GM08714 (cell line): ENCODE results near the gene GPATCH8.

Experiments used
- H3K4me3 ChIP-seq: fragments of 200-500 bp; sonication (Bioruptor generic); 2 replicates; pipeline ENCODE4 v1.5.1; 2014; ENCODE audit warnings: mild to moderate bottlenecking, low read length, inconsistent platforms
- ZNF274 ChIP-seq: IDR thresholded peaks from 2 replicates; pipeline ENCODE4 v1.6.1; 2012; ENCODE audit warnings: mild to moderate bottlenecking, low read depth, low read length

GPATCH8 gene

DNA sequence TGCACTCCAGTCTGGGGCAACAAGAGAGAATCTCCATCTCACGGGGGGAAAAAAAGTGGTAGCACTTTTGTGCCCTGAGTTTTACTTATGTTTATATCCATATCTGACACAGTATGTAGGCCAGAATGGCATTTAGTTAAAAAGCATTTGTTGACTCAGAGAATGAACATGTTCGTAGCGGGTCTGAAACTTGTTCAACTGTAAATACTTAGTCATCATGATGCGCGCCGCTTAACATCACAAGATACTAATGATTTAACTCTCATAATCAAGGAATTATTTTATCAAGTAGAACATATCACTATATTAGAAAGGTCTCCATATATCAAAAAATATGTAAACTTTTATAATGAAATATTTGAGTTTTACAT is 58.5 kb downstream of the GPATCH8 start:
- no peak overlapping the region for H3K4me3 ChIP-seq
- TF ChIP-seq ZNF274: no peak

DNA sequence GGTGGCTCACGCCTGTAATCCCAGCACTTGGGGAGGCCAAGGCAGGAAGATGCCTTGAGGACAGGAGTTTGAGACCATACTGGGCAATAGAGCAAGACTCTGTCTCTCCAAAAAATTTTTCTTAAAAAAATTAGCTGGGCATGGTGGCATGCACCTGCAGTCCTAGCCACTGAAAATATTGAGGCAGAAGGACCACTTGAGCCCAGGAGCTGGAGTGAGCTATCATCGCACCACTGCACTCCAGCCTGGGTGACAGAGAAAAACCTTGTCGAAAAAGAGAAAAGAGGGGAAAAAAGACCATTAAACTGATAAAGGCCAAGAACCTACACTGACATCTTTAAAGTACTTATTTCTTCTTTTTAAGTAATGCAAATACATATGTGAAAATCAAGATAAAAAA is 60.4 kb downstream of the GPATCH8 start:
- H3K4me3 ChIP-seq: no peak overlapping the region
- no peak for TF ChIP-seq ZNF274

DNA sequence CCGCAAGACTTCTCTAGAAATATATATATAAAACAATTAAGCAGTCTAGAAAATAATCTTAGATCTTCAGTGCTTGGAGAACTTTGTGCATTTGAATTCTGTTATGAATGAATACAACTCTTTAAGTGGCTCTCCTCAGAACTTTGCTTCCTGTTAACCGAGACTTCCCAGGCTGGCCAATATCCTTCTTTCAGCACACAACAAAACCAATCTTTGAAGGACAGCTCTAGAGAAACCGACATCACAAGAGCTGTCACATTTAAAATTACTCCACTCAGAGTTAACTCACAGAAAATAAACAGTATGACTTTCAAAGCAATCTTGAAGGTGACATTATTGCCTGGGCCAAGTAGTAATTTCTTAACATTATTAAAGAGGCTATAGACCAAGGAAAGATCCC is 64.0 kb downstream of the GPATCH8 start:
- no peak for TF ChIP-seq ZNF274
- no peak overlapping the region for H3K4me3 ChIP-seq

DNA sequence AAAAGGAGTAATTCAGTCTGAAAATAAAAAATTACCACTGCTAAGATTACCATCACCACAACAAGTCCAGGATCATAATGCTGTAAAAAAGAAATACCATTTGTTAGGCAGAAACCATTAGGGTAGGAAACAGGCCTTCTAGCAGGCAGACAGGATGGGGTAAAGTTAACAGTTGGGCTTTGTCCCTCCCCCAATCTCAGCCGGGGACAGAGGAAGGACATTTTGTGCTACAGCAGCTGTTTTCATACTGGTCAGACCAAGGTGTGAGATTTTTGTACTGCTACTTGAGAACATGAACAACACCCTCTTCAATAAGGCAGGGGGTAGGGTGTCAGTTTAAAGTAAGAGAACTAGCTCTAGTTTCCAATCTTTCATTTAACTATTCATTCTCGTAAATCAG is 64.6 kb downstream of the GPATCH8 start:
- no peak for TF ChIP-seq ZNF274
- H3K4me3 ChIP-seq: no peak overlapping the region

DNA sequence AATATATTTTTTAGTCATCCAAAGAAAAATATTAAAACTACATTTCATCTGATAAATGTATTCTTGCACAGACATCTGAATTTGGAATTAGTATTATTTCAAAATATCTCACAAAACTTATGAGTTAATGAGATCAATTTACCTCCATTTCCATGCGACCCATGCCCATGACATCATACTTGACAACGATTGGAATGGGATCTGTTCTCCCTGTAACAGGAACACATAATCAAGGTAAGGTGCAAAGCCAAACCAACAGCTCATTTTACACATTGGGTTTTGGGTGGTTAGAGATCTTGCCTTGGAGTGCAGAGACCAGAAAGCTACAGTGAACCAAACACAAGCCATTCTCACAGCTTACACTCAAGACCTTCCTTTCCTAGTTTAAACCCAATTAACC is 66.9 kb downstream of the GPATCH8 start:
- no peak overlapping the region for H3K4me3 ChIP-seq
- TF ChIP-seq ZNF274: no peak

DNA sequence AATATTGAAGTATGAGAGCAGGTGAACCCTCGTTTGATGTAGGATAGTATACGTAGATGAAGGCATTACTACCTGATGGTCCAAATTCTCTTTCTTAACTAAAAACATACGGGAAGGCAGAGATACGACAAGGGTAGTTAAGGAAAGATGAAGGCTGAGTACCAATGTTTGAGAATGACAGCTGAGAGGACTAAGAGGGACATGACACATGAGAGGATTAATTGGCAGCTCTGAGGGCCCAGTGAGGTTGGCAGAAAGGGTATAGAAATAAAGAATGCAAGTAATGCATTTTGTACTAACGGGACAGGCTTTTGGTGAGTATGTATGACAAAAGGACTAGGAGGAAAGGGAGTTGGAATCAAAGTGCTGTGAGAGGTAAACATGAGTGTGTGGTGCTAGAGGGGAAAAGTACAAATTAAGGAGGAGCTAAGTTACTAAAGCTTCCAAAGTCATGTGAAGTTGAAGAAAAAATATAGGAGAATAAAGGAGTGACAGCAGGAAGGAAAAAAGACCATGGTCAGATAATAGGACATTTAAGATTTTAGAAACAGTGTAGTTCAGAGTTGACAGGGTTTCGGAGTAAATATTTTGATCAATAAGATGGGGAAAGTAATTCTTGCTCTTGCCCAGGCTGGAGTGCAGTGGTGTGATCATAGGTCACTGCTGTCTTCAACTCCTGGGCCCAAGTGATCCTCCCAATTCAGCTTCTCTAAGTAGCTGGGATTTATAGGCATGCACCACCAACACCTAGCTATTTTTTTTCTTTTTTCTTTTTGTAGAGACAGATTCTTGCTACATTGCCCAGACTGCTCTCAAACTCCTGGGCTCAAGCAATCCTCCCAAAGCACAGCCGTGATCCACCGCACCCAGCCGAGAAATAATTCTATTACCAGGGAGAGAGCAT is 70.7 kb downstream of the GPATCH8 start:
- no peak overlapping the region for H3K4me3 ChIP-seq
- TF ChIP-seq ZNF274: no peak

DNA sequence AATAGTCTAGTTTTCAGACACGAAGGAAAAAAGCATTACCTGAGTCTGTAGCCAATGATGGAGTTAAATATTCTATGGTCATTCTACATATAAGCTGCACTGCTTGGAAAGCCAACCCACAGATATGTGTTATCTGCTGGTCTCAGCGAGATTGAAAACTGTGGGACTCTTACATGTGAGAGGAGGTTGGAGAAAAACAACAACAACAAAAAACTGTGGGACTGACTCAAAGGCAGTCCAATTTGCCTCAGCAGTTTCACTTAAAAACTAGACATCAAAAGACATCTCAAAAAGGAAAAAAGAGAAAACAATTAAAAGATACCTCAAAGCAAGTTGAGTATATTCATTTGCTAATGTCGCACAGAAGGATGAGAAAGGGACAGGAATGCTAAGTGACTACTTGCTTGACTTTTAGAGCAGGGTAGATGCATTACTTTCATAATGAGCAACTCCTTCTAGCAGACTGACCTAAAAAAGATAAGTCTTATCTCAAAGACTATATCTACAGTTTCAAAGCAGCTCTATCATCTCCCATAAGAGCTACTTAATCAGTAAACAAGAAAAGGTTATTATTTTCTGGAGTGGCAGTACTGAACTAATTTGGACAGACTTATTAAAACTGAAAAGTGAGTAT is 78.3 kb downstream of the GPATCH8 start:
- no peak overlapping the region for H3K4me3 ChIP-seq
- no peak for TF ChIP-seq ZNF274

DNA sequence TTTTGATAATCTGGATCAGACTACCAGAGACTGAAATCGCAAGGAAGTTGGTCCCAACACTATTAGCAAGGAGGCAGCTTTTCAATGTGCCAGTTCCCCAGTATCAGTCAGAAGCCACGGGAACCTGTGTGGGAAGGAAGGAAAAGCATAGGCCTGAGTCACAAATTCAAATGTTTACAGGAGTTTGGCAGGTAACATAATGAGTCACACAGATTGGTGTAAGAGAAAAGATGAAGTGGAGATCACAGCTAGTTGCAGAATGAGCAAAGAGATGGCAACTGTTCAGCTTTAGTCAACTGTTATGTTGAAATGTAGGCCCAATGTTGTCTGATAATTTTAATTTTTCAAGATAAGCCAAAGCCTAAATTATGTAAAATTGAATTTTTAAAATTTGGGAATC is 85.7 kb downstream of the GPATCH8 start:
- no peak for TF ChIP-seq ZNF274
- no peak overlapping the region for H3K4me3 ChIP-seq

DNA sequence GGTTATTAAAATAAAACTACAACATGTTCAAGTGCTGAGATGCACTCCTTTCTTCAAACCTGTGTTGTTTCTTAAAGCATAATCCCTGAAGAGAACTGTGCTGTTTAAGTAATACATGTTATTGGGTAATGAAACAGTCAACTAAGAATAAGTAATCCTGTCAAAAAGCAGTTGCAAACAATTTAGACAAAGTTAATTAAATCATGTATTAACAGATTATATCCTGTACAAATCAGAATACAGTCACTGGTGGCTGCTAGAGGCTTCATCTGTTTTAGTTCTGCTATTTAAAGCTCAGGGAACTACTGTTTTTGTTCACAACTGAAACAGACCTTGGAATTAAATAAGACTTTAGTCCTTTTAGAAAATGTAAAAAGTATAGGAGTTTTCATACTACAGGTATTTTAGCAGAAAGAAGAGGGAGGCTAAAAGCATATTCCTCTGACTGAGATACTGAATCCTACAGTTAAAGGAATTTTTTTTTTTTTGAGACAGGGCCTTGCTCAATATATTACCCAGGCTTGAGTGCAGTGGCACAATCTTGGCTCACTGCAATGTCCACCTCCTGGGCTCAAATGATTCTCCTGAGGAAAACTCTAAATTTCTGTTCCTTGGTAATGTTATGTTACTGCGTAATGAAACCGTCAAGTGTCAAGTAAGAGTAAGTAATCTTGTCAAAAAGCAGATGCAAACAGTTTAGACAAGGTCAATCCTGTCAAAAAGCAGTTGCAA is 86.5 kb downstream of the GPATCH8 start:
- no peak overlapping the region for H3K4me3 ChIP-seq
- no peak for TF ChIP-seq ZNF274

DNA sequence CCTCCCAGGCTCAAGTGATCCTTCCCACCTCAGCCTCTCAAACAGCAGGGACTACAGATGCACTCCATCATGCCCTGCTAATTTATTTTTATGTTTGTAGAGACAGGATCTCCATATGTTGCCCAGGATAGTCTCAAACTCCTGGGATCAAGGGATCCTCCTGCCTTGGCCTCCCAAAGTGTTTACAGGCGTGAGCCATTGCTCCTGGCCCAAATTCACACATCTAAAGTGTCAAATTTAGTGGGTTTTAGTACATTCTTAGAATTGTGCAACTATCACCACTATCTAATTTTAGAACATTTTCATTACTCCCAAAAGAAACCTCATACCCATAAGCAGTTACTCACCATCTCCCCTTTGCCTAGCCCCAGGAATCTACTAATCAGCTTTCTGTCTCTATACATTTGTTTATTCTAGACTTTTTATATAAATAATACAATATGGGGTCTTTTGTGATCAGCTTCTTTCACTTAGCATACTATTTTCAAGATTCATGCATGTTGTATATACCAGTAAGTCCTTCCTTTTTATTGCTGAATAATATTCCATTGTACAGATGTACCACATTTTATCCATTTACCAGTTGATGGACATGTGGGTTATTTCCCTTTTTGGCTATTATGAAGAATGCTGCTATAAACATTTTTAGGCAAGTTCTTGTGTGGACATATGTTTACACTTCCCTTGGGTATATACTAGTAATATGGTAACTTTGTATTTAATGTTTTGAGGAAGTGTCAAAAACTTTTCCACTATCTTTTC is 88.6 kb downstream of the GPATCH8 start:
- no peak for TF ChIP-seq ZNF274
- H3K4me3 ChIP-seq: no peak overlapping the region

DNA sequence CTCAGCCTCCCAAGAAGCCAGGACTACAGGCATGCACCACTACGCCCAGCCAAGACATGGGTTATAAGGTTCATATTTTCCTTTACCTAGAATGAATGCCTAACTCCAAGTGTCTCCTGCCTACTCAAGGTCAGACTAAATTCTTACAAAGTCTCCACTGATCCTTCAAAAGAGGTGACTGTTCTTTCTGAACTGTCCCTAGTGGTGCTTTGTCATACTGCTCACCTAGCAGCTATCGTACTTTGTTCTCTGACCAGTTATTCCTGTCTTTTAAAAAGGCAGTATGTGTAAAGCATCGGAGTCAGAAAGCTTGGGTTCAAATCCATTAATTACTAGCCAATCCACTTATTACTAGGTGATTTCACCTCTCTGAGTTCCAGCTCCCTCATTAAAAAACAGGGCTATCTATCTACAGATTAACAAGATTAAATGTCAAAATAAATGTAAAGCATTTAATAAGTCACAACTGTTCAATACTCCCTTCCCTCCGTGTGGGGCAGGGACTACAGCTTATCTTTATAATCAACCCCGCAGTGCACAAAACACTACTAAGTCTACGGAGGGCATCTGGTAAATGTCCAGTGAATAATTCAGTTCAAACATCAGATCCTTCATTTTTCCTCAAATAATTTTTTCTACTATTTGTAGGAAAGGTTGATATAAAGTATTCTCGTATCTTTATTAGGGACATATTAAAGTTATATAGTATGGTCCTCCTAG is 93.7 kb downstream of the GPATCH8 start:
- no peak overlapping the region for H3K4me3 ChIP-seq
- no peak for TF ChIP-seq ZNF274

DNA sequence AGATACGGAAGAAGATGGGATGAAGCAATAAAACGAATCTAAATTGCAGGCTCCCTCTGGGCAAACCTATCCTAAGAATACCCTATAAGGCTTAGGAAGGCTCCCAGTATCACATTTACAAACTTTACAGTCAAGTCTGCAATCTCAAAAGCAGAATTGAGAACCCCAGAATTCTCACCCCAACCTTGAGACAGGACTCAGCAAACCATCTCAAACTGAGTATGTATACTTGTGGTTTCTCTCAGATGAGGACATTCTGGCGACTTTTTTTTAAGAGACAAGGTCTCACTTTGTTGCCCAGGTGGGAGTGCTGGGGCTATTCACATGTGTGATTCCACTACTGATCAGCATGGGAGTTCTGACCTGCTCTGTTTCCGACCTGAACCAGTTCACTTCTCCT is 94.4 kb downstream of the GPATCH8 start:
- no peak for TF ChIP-seq ZNF274
- H3K4me3 ChIP-seq: no peak overlapping the region

DNA sequence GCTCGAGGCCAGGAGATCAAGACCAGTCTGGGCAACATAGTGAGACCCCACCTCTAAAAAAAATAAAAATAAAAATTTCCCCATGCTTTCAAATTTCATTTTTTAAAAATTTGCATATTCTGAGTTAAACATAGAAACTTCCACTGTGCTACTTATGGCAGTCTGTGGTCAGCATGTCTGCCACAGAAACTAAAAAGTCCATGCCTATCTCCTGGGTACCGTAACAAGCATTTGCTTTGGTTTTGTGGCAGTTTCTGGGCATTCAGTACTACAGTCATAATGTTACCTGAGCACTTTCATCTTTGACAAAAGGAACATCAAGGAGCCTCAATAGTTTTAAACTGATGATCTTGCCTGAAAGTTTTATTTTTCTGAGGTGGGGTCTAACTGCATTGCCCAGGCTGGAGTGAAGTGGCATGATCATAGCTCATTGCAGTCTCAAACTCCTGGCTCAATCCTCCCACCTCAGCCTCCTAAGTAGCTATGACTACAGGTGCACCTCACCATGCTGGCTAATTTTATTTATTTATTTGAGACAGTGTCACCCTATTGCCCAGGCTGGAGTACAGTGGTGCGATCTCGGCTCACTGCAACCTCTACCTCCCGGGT is 100.5 kb downstream of the GPATCH8 start:
- no peak for TF ChIP-seq ZNF274
- H3K4me3 ChIP-seq: no peak overlapping the region; the same call in 1 of the 2 replicates
